Measurements from ENCODE around the gene SEMA4C.

GRCh38 chr2:96828436-96828835 lies 41.4 kb downstream of the SEMA4C start:
- TF ChIP-seq POLR2AphosphoS5 (IDR thresholded peaks at IDR 0.05; ENCODE audit: low read depth, low read length) (no peak), CTCF (IDR thresholded peaks at IDR 0.05) (no peak)
- TF ChIP-seq, protein P1, sequence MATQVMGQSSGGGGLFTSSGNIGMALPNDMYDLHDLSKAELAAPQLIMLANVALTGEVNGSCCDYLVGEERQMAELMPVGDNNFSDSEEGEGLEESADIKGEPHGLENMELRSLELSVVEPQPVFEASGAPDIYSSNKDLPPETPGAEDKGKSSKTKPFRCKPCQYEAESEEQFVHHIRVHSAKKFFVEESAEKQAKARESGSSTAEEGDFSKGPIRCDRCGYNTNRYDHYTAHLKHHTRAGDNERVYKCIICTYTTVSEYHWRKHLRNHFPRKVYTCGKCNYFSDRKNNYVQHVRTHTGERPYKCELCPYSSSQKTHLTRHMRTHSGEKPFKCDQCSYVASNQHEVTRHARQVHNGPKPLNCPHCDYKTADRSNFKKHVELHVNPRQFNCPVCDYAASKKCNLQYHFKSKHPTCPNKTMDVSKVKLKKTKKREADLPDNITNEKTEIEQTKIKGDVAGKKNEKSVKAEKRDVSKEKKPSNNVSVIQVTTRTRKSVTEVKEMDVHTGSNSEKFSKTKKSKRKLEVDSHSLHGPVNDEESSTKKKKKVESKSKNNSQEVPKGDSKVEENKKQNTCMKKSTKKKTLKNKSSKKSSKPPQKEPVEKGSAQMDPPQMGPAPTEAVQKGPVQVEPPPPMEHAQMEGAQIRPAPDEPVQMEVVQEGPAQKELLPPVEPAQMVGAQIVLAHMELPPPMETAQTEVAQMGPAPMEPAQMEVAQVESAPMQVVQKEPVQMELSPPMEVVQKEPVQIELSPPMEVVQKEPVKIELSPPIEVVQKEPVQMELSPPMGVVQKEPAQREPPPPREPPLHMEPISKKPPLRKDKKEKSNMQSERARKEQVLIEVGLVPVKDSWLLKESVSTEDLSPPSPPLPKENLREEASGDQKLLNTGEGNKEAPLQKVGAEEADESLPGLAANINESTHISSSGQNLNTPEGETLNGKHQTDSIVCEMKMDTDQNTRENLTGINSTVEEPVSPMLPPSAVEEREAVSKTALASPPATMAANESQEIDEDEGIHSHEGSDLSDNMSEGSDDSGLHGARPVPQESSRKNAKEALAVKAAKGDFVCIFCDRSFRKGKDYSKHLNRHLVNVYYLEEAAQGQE (IDR thresholded peaks at IDR 0.05; ENCODE audit: insufficient read depth in 1 of 2, low read depth in 2 of 2, low read length in 1 of 2), result no peak
